KMS-11 (cell line): Measurements from ENCODE around the gene BSND.

Experiments used
- H2AFZ ChIP-seq: fragments of 200-600 bp; sonication (generic); 2 replicates; pipeline ENCODE4 v1.6.1; 2016; ENCODE audit warnings: antibody characterized with exemption, mixed run types, low read depth
- H3K27ac ChIP-seq: fragments of 200-600 bp; sonication (generic); 2 replicates; pipeline ENCODE4 v1.6.1; 2016; ENCODE audit warnings: mild to moderate bottlenecking, mixed run types
- H3K27me3 ChIP-seq: fragments of 200-600 bp; sonication (generic); 2 replicates; pipeline ENCODE4 v1.6.1; 2017; ENCODE audit warnings: mild to moderate bottlenecking, low read depth, mixed run types, moderate library complexity; ENCODE audit not compliant: insufficient read depth
- H3K36me3 ChIP-seq: fragments of 200-600 bp; sonication (generic); 2 replicates; pipeline ENCODE4 v1.6.1; 2017; ENCODE audit warnings: mild to moderate bottlenecking, mixed run types; ENCODE audit not compliant: insufficient read depth
- H3K4me1 ChIP-seq: fragments of 200-600 bp; sonication (generic); 2 replicates; pipeline ENCODE4 v1.6.1; 2016; ENCODE audit warnings: mild to moderate bottlenecking, low read depth, mixed run types; ENCODE audit not compliant: poor library complexity, severe bottlenecking
- H3K4me2 ChIP-seq: fragments of 200-600 bp; sonication (generic); 2 replicates; pipeline ENCODE4 v1.7.0; 2016; ENCODE audit warnings: mild to moderate bottlenecking, mixed run types
- H3K4me3 ChIP-seq: fragments of 200-600 bp; sonication (generic); IDR thresholded peaks from 2 replicates; pipeline ENCODE4 v1.6.1; 2017; ENCODE audit warnings: low read depth, low read length, mixed read lengths; ENCODE audit not compliant: insufficient read depth
- H3K79me2 ChIP-seq: fragments of 200-600 bp; sonication (generic); 2 replicates; pipeline ENCODE4 v1.6.1; 2016; ENCODE audit warnings: low read depth, mixed run types; ENCODE audit not compliant: insufficient read depth
- H3K9ac ChIP-seq: fragments of 200-600 bp; sonication (generic); 2 replicates; pipeline ENCODE4 v1.6.1; 2016; ENCODE audit warnings: mild to moderate bottlenecking, mixed run types
- H4K20me1 ChIP-seq: fragments of 200-600 bp; sonication (generic); 2 replicates; pipeline ENCODE4 v1.6.1; 2016; ENCODE audit warnings: mild to moderate bottlenecking, mixed run types; ENCODE audit not compliant: insufficient read depth
- TF ChIP-seq, protein P1 (sequence below): fragments of 200-600 bp; sonication (generic); conservative IDR thresholded peaks from 2 replicates; pipeline ENCODE4 v1.6.1; 2017; ENCODE audit warnings: low read depth, mild to moderate bottlenecking, antibody characterized with exemption, low read length, moderate library complexity, mixed read lengths

BSND gene

DNA sequence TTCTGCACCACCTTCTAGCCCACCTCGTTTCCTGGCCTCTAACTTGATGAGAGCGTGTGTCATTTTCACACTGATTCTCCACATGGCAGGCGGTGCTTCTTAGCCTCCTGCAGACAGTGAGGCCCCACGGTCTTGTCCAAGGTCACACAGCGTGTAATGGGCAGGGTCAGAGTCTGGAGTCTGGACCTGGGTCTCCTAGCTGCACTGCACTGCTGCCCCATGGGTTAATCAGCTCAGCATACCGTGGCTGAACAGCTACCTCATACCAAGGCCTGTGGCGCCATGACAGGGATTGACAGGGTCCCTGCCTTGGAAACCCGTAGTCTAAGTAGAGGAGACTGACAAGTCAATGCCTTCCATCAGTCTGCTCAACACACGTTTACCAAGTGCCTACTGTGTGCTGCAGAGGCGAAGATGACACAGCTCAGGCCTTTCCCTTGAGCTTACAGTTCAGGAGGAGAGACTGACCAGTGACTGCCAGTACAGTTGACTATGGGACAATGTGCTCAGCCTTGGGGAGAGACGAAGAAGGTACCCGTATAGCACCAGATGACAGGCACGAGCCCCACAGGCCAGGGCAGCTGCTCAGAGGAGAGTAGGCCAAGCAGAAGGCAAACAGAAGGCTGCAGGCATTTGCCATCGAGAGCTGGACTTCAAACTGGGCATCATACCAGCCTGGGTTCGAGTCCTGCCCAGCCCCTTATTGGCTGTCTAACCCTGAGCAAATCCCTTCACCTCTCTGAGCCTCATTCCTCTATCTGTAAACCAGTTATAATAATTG is 46.1 kb downstream of the BSND start:
- no peak overlapping the region for H3K4me3 ChIP-seq
- no peaks in the 10 kb centered on the region for H3K36me3 ChIP-seq
- H2AFZ ChIP-seq = no peak overlapping the region
- H3K79me2 ChIP-seq = no peaks in the 10 kb centered on the region
- H3K4me1 ChIP-seq = no peaks in the 10 kb centered on the region
- no peaks in the 10 kb centered on the region for H4K20me1 ChIP-seq
- no peaks in the 10 kb centered on the region for H3K27me3 ChIP-seq
- no peak overlapping the region for H3K27ac ChIP-seq
- H3K9ac ChIP-seq = no peak overlapping the region
- TF ChIP-seq, protein P1, sequence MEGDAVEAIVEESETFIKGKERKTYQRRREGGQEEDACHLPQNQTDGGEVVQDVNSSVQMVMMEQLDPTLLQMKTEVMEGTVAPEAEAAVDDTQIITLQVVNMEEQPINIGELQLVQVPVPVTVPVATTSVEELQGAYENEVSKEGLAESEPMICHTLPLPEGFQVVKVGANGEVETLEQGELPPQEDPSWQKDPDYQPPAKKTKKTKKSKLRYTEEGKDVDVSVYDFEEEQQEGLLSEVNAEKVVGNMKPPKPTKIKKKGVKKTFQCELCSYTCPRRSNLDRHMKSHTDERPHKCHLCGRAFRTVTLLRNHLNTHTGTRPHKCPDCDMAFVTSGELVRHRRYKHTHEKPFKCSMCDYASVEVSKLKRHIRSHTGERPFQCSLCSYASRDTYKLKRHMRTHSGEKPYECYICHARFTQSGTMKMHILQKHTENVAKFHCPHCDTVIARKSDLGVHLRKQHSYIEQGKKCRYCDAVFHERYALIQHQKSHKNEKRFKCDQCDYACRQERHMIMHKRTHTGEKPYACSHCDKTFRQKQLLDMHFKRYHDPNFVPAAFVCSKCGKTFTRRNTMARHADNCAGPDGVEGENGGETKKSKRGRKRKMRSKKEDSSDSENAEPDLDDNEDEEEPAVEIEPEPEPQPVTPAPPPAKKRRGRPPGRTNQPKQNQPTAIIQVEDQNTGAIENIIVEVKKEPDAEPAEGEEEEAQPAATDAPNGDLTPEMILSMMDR = no peak
- no peak overlapping the region for H3K4me2 ChIP-seq

DNA sequence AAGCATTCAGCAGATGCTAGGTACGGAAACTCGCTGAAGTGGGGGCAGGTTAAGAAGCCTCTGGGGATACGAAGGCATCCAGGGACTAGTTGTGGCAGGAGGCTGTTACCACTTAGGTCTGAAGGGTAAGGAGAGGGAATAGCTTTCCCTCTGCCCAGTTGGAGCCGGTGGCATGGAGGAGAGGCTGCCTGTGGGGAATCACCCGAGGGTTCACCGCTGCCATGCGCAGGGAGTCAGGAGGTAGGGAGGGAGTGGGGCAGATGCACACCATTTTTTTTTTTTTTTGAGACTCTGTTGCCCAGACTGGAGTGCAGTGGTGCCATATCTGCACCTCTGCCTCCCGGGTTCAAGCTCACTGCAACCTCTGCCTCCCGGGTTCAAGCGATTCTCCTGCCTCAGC is 46.7 kb downstream of the BSND start:
- no peaks in the 10 kb centered on the region for H3K4me1 ChIP-seq
- TF ChIP-seq, protein P1 = no peak
- H4K20me1 ChIP-seq = no peaks in the 10 kb centered on the region
- H3K4me3 ChIP-seq = no peak overlapping the region
- H3K79me2 ChIP-seq = no peaks in the 10 kb centered on the region
- H3K27me3 ChIP-seq = no peaks in the 10 kb centered on the region
- no peak overlapping the region for H3K4me2 ChIP-seq
- no peaks in the 10 kb centered on the region for H3K36me3 ChIP-seq
- no peak overlapping the region for H3K27ac ChIP-seq
- no peak overlapping the region for H3K9ac ChIP-seq
- H2AFZ ChIP-seq = no peak overlapping the region

DNA sequence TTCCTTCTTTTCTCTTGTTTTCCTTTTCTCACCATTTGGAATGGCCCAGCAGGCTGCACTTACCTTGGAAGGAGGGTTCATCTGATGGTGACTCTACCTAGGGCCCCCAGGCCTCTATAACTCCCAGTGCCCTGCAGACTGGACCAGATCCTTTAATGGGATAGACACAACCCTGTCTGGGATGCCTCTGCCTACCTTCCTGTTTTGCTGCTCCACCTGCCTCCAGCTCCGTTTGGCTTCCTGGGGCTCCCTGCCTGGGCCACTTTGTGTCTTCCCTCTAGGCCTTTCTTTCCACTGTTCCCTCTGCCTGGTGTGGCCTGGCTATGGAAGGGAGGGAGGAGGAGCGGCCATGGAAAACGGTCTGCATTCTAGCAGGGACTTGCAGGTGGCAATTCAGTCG is 48.1 kb downstream of the BSND start:
- Histone ChIP-seq H2AFZ (no peak overlapping the region), H3K27me3 (no peaks in the 10 kb centered on the region), H3K79me2 (no peaks in the 10 kb centered on the region), H3K4me2 (no peak overlapping the region), H3K36me3 (no peaks in the 10 kb centered on the region), H3K4me3 (no peak overlapping the region), H3K4me1 (no peaks in the 10 kb centered on the region), H4K20me1 (no peaks in the 10 kb centered on the region), H3K27ac (no peak overlapping the region), H3K9ac (no peak overlapping the region)
- TF ChIP-seq, protein P1 = no peak

DNA sequence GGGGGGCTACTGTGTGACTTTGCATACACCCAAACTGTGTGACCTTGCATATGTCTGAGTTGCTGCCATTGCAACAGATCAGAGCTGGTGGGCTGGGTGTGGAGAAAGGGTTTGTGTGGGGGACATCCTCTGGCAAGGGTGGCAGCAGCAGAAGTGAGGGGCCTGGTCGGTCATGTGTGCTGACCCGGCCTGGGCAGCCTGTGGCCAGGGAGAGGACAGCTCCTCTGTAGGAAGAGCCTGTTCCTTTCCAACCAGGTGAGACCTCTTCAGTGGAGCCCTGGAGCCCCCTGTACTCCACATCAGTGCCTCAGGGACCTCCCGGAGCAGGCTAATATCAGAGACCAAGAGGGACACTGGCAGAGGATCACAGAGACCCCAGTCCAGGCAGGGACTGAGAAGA is 48.9 kb downstream of the BSND start:
- TF ChIP-seq, protein P1 = no peak
- no peak overlapping the region for H3K4me3 ChIP-seq
- no peak overlapping the region for H3K4me2 ChIP-seq
- H3K27me3 ChIP-seq = no peaks in the 10 kb centered on the region
- H3K79me2 ChIP-seq = no peaks in the 10 kb centered on the region
- H2AFZ ChIP-seq = no peak overlapping the region
- H3K4me1 ChIP-seq = no peaks in the 10 kb centered on the region
- no peaks in the 10 kb centered on the region for H3K36me3 ChIP-seq
- H4K20me1 ChIP-seq = no peaks in the 10 kb centered on the region
- H3K9ac ChIP-seq = no peak overlapping the region
- no peak overlapping the region for H3K27ac ChIP-seq
